ENCODE results near the gene CDC42SE1.
"Not testable (repeated sequence)": the region's sequence is repeated elsewhere in the genome, so short reads cannot be mapped to it uniquely, and the experiment has no call there.

CDC42SE1 gene, protein sequence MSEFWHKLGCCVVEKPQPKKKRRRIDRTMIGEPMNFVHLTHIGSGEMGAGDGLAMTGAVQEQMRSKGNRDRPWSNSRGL

DNA sequence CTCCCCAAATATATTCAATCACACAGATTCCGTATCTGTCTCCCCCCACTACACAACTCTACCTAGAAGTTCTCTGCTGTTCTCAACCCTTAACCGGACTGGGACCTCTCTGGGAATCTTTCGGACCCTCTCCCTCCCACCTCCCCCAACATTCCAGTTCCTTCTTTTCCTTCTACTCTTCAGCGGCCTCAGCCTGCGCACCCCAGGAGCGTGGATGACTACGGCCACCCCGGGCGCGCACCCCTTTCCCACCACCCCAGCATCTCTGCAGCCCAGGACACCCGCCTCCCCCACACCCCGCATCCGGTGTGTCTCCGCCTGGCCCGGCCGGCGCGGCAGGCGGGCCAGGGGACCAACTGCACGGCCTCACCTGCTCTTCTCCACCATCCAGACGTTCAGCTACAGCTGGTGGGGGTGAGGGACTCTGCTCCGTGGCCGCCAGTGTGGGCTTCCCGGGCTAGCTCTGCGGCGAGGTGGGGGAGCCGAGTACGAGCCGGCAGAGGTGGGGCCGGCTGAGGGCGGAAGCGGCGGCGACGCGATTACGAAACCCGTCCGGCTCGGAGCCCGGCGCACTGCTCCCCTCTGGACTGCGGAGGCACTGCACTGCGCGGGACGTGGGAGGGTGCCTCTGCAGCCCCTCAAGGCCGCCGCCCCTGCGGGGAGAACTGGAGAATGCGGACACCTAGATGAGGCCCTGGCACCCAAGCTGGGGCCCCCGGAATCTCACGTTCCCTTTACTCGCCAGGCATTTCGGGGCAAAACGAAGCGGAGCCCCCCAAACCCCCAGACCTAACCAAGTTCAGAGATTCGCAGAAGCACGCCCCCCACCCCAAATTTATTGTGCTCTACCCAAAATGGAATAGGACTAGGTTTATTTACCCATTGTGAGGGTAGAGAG, at the start of gene CDC42SE1:
Gene CDC42SE1, minus strand, starts transcription at position 514 of the 898 bp plus-strand sequence. CDS start 3,892 bp downstream, outside the sequence.
- peak; percentile 70 for DNase-seq (ENCODE audit: low spot score)

DNA sequence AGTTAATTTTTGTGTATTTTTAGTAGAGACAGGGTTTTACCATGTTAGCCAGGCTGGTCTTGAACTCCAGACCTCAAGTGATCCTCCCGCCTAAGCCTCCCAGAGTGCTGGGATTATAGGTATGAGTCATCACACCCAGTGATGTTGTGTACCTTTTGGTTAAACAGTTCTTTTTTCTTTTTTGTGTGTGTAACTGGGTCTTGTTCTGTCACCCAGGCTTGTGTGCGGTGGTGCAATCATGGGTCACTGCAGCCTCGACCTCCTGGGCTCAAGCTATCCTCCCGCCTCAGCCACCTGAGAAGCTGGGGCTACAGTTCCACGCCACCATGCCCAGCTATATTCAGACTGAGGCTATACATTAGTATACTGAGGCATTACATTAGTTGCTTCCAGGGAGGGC, 48.9 kb upstream of the CDC42SE1 start:
- DNase-seq (ENCODE audit: low spot score), result no peak

DNA sequence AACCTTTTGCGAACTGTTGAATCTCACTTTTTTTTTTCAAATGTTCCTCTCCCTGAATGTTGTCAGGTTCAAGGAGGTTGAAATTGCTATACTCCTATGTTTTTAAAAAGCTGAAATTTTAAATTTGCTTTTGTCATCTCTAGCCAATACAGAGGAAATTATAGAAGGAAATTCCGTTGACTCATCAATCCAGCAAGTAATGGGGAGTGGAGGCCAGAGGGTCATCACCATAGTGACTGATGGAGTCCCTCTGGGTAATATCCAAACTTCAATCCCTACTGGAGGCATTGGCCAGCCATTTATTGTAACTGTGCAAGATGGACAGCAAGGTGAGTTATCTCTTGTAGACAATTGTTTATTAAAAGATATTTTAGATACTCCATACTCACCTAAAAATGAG, 47.5 kb upstream of the CDC42SE1 start:
- DNase-seq (ENCODE audit: low spot score), result no peak

DNA sequence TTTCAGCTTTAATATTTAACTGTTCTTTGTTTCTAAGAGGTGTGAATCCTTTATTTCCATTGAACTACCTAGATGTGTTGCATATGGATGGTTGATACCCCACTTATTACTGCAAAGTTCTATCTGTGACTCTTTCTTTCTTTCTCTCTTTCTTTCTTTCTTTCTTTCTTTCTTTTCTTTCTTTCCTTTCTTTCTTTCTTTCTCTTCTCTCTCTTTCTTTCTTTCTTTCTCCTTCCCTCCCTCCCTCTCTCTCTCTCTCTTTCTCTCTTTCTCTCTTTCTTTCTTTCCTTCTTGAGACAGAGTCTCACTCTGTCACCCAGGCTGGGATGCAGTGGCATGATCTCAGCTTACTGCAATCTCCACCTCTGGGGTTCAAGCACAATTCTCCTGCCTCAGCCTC, 45.2 kb upstream of the CDC42SE1 start:
- DNase-seq (ENCODE audit: low spot score), result no peak

DNA sequence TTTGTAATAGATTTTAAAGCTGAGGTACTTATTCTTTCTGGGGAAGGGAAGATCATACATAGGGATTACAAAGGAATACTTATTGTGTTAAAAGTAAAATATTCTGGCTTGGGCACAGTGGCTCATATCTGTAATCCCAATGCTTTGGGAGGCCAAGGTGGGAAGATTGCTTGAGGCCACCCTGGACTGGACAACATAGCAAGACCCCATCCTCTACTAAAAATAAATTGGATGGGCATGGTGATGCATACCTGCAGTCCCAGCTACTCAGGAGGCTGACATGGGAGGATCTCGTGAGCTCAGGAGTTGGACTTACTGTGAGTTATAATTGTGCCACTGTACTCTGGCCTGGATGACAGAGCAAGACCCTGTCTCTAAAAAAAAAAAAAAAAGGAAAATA, 38.7 kb upstream of the CDC42SE1 start:
- no peak for DNase-seq (ENCODE audit: low spot score)

DNA sequence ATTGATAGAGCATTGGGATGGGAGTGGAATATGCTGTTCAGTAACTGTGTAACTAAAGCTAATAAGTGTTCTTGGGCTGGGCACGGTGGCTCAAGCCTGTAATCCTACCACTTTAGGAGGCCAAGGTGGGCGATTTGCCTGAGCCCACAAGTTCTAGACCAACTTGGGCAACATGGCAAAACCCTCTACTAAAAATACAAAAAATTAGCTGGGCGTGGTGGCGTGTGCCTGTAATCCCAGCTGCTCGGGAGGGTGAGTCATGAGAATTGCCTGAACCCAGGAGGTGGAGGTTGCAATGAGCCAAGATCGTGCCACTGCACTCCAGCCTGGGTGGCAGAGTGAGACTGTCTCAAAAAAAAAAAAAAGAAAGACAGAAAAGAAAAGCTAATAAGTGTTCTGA, 38.0 kb upstream of the CDC42SE1 start:
- not testable (repeated sequence) for DNase-seq (ENCODE audit: low spot score)

DNA sequence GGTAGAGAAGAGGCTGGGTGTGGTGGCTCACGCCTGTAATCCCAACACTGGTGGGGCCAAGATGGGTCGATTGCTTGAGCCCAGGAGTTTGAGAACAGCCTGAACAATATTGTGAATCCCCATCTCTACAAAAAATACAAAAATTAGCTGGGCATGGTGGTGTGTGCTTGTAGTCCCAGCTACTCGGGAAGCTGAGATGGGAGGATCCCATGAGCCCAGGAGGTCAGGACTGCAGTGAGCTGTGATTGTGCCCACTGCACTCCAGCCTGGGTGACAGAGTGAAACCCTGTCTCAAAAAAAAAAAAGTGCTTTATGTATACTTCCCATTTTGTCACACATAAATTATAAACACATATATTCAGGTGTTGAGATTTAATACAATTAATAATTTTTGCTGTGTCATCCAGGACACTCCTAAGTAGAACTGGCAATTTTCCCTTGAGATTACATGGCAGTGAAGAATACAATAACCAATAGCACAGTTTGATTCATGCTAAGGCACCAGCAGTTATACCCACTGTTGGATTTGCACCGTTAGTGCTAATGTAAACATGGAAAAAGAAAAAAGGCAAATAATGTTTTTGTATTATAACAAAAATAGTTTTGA, 26.6 kb upstream of the CDC42SE1 start:
- no peak for DNase-seq (ENCODE audit: low spot score)

DNA sequence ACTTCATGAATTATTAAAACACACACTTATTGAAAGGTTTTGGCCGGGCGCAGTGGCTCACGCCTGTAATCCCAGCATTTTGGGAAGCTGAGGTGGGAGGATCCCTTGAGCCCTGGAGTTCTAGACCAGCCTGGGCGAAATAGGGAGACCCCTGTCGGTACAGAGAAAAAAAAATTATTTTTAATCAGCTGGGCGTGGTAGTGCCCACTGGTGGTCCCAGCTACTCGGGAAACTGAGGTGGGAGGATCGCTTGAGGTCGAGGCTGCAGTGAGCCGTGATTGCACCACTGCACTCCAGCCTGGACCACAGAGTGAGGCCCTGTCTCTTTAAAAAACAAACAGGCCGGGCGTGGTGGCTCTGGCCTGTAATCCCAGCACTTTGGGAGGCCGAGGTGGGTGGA, 12.8 kb upstream of the CDC42SE1 start:
- DNase-seq (ENCODE audit: low spot score), result no peak

DNA sequence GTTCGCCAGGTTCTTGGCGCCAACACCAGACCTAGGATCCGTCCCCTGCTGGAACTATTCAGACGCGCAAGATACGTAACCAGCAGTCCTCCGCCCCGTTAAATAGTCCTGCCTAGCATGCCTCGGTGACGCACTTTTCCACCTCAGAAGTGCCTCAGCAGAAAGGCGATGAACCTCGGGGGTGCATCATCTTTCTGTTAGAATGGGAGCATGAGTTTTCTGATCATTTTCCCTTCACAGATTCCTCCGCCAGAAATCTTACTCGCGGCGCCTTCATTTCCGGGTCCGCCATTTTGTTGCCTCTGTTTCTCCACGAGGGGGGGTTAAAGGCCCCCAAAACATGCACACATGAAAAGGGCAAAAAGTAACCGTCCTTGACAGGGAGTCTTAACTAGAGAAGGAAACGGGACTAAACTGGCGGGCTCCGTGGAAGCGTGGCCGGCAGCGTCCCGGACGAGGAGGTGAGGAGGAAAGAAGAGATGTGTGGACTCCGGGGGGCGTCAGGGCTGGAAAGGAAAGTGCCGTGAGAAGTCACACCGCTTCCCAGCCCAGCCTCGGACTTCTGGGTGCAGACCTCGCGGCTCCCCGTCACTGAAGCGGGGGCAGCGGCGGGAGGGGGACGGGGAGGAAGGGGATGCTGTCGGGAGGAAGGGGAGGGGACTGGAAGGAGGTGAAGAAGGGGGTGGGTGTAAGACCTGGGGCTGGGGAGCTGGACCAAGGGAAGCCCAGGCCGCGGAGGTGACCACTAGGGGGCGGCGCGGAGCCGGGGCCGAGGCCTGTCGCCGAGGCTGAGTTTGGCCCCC, 11.3 kb upstream of the CDC42SE1 start, which contains the start of gene GABPB2:
Gene GABPB2, plus strand, starts transcription at position 288 of the 803 bp plus-strand sequence. CDS start 17,429 bp downstream, outside the sequence.
- peak; percentile 92 for DNase-seq (ENCODE audit: low spot score)

DNA sequence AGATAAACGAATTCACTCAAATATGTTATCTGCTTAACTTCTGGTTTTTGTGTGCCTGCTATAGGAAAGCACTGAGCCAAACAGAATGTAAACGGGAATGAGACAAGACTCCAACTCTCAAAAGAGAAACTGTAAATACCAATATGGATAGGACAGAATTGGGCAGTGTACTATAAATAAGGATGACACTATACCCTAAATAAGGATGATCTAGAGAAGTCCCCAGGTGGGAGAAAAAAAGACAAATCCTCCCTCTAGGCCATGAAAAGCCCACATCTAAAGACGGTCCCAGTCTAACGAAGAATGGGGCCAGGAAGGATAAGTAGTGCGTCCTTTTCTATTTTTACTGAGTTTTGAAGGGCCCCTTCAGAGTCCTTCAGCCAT, 9.7 kb upstream of the CDC42SE1 start:
- no peak for DNase-seq (ENCODE audit: low spot score)

DNA sequence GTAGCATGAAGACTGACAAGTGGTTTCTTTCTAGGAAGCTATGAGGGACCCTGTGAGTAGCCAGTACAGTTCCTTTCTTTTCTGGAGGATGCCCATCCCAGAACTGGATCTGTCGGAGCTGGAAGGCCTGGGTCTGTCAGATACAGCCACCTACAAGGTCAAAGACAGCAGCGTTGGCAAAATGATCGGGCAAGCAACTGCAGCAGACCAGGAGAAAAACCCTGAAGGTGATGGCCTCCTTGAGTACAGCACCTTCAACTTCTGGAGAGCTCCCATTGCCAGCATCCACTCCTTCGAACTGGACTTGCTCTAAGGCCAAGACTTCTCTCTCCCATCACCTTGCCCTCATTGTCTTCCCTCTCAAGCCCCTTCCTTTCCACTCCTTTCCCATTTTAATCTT, 7.8 kb upstream of the CDC42SE1 start:
- no peak for DNase-seq (ENCODE audit: low spot score)

DNA sequence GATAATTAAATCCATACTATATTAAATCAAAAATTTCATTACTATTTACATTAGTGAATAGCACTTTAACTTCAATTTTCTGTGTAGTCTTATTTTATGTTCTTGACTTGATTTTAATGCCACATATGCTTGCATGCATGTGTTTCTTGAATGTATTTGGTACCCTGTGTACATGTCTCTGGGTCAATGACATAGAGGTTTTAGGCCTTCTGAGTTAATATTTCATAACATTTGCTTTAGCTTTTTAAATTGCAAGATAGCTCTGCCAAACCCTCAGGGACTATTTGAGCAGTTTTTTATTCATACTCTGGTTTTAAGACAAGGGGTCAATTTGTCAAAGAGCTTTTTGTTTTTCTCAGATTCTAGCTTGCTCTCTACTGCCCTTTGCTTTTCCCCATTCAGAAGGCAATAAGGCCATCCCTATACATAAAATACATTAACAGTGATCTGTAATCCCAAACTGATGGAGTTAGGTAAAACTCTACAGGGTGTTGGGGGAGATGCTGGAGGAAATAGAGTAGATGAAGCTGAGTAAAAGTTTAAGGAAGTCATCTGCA, 5.7 kb upstream of the CDC42SE1 start:
- DNase-seq (ENCODE audit: low spot score), result no peak

DNA sequence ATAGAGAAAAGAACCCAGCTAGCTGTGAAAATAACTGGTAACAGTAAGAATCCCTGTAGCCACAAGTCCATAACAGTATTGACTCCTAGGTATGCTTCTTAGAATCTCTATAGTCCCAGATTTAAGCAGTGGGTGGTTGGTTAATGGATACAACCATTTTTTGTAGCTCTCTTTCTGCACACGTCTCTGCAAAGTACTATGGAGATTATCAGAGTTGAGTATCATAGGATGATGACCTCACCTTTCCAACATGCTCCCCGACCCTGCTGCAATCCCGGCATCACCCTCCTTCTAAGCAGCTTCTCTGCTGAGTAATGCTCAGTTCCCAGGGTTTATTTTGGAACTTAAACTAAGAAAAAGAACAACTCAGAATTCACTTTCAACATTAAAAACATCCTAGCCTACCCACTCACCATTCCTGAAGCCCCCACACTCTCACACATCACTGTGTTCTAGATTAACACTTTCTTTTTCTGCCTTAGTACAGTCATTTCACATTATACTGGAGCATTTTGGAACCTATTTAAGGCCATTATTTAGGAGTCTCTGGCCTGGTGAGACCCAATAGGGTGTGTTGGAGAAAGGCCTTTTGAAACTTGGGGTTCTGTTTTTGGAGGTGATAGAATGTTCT, 3.4 kb upstream of the CDC42SE1 start:
- no peak for DNase-seq (ENCODE audit: low spot score)

DNA sequence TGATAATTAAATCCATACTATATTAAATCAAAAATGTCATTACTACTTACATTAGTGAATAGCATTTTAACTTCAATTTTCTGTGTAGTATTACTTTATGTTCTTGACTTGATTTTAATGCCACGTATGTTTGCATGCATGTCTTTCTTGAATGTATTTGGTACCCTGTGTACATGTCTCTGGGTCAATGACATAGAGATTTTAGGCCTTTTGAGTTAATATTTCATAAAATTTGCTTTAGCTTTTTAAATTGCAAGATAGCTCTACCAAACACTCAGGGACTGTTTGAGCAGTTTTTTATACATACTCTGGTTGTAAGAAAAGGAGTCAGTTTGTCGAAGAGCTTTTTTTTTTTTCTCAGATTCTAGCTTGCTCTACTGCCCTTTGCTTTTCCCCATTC, 2.3 kb upstream of the CDC42SE1 start:
- no peak for DNase-seq (ENCODE audit: low spot score)

DNA sequence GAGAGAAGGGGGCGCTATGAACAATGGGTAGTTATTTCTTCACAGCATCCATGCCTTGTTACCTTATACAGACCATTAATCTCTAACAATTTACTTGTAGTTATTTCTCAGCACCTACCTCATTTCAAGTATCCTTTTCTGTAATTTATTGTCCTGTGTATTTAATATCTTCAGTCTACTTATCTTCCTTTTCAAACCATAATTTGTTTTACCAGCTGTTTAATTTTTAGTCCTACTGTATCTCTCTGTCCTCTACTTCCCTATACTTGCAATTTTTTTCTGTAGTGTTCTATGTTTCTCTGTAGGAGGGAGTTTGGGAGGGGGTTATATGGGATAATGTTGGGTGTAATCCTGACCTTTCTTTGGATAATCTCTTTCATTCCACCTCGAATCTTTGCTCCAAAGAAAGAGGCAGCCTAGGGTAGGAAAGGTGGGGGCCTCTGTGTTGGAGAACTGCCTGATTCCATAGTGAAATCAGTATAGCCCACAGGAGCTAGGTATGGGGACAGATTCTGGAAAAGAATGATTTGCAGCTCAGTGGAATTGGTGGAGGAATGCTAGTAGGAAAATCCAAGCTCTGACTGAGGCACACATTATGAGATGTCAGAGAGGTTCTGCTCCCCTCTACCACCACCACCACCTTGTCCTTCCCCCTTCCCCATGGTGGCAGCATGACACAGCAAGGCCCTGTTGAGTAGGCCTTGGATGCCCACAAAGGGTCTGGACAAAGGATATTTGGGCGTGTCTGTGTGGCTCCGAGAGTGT, 1.4 kb upstream of the CDC42SE1 start:
- no peak for DNase-seq (ENCODE audit: low spot score)

DNA sequence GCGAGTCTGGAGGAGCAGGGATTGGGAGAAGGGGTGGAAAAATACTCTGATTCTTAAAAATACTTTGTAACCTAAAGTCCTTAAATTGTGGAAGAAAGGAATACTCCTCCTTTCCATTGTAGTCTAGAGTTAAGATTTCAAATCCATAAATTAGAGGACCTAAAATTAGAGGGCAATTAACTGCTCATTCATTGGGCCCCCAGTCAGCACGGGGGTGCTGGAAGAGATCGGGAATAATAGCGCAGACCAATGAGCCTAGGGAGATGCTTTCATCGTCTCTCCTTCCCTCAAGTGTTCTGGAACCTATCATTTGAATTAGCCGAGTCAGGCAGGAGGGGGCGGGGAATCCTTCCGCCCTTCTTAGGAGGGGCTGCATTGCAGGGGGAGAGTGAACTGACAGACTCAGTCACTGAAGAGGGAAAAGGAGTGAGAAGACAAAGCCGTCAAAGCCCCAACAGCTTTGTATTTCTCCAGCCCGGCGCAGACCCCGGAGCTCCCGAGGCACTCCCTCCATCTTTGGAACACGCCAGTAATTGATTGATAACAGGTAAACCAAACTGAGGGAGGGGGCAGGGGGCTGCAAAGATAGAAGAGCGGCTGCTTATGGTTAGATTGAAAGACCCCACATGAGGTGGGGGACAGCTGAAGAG, 710 bp upstream of the CDC42SE1 start, which contains the start of gene MLLT11:
Gene MLLT11, plus strand, starts transcription at position 391 of the 650 bp plus-strand sequence. CDS start 6,828 bp downstream, outside the sequence.
- peak; percentile 85 for DNase-seq (ENCODE audit: low spot score)

DNA sequence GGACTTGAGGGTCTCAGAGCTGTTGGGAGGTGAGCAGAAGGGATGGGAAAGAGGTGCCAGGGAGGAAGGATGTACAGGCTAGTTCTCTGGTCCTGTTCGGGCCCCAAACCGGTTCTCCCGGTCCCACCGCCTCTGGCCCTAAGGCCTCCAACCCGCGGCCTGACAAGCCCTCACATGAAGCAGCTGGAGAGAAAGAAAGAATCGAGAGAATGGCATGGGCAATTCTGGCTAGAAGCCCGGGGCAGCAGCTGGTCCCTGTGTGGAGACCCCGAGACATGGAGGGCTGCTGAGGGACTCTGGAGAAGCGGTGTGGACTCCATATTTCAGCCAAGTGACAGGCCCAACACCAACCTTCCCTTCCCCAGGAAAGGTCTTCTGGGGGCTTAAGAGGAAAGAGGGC, 730 bp downstream of the CDC42SE1 start:
- DNase-seq (ENCODE audit: low spot score), result no peak

DNA sequence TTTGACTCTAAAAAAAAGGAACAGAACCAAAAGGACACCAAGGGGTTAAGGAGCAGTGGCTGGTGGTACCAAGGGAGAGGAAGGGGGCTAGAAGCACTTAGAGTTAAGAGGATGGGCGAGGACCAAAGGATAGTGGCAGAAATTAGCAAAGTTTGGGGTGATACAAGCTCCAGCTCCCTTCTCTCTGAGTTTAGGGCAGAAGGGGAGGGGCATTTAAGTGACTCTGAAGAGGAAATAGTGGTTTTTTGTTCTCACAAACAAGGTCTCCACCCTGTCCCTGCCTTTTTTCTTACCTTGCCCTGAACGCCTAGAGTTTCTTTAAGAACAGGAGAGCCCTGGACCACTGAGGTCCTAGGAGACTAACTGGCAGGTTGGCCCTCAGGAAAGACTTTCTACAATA, 3.3 kb downstream of the CDC42SE1 start:
- no peak for DNase-seq (ENCODE audit: low spot score)

DNA sequence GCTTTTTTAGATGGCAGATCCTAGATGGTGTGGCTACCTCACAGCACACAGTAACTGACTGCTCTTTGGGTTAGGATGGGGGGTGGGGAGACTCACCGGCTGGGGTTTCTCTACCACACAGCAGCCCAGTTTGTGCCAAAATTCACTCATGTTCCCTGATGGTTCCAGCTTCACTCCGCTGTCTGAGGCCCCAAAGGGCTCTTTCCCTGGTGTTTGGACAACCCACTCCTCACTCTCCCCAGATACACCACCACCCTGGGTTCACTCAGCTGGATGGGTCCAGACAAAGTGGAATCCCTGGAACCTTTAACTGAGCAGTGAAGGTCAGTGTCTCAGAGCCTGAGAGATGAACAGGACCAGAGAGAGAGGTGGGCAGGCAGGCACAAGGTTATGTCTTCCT, 3.8 kb downstream of the CDC42SE1 start:
- DNase-seq (ENCODE audit: low spot score), result no peak

DNA sequence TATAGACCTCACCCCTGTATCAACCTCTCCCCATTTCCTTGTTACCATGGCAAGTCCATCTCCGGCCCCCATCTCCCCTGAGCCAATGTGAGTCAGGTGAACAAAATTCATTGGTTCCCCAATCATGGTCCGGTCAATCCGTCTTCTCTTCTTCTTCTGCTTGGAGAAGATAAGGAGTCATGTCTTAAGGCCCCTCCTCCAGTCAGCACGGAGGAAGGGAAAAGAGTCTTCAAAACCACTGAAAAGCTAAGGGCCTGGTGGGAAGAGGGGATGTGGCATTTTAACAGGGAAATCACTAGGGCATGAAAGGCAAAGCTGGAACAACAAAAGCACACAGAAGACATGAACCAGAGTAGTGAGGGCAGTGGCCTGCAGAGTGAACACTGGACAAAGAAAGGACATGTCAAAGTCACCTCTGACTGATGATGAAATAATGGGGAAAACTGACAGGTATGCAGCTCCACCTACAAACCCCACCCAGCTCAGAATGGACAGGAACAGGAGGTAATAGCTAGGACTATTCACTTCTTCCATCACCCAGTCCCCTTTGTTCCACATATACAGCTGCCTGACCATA, 4.4 kb downstream of the CDC42SE1 start:
- no peak for DNase-seq (ENCODE audit: low spot score)

Measured in pons (tissue), 1 donor.